DMS 273 (cell line): ENCODE measurements around the gene DHX16.
"Not testable (repeated sequence)": the region's sequence is repeated elsewhere in the genome, so short reads cannot be mapped to it uniquely, and the experiment has no call there.

Experiments
- DNase-seq: peaks from one replicate; lab custom pipeline; 2025; ENCODE audit not compliant: unreplicated experiment; lab: John Stamatoyannopoulos, UW

The DHX16 gene

GRCh38 chr6:30672445-30673253 is at the start of gene DHX16:
DHX16 (minus strand) TSS chr6:30673006; CDS start chr6:30672841, 165 bp downstream.
- DNase-seq: peak; percentile 98

DNA sequence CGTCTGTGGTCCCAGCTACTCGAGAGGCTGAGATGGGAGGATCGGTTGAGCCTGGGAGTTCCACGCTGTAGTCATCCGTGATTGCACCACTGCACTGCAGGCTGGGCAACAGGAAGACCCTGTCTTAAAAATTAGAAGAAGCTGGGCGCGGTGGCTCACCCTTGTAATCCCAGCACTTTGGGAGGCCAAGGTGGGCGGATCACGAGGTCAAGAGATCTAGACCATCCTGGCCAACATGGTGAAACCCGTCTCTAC is 49.1 kb upstream of the DHX16 start:
- DNase-seq: not testable (repeated sequence)

DNA sequence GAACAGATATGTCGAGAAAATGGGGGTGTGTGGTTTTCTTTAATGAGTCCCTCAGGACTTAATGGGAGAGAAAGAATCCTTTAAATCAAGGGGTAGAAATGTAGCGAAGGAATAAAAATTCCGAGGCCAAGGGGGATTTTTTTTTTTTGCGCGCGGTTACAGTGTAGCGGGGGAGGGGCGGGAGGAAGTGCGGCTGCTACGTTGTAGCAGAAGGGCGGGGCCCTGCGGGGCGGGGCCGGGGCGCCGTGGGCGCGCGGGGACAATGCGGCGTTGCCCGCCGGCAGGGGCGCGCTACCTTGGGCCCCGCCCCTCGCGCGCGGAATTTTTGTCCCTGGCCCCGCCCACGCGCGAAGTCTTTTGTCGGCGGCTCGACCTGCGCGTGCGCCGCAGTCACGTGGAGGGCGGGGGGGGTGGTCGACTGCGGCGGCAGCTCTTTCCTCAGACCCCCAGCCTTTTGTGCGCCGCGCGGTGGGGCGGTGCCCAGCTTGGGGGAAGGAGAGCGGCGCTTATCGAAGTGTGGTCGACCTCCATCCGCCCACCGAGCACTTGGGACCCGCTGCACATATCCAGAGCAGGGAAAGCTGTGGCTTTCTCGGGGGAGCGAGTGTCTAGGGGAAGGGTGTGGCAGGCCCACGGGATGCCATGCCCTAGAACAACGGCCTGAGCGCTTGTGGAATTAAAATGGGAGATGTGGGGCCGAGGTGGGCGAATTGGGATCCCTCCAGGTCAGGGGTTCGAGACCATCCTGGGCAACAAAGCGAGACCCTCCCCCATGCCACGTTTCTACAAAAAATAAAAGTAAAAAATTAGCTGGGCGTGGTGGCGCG is 48.6 kb upstream of the DHX16 start:
- DNase-seq: peak; percentile 96

- DNase-seq: peak; percentile 84
Observed at GRCh38 chr6:30720738-30721197, 48.0 kb upstream of the DHX16 start.

GRCh38 chr6:30719791-30720737 is 47.3 kb upstream of the DHX16 start, which contains the start of gene TUBB:
TUBB (plus strand) TSS chr6:30720352; CDS start chr6:30720507, 155 bp downstream.
- peak; percentile 99 for DNase-seq

DNA sequence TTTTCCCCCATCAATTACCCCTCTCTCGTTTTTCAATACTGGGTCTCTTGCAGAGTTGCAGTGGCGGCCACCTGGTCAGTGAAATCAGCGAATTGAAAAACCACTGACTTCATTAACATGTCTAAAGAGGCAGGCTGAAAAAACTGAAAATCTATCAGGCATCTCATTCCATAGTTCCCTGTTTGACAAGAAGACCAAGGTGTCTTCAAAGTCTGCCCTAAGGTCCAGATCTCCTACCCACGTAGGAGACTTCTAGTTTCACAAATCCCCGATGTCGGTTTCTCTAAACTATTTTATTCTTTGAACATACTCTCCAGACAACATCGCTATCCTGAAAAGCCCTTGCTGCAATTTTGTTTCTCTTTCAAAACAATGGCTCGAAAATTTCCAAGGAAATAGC is 46.5 kb upstream of the DHX16 start:
- DNase-seq: peak; percentile 61

DNA sequence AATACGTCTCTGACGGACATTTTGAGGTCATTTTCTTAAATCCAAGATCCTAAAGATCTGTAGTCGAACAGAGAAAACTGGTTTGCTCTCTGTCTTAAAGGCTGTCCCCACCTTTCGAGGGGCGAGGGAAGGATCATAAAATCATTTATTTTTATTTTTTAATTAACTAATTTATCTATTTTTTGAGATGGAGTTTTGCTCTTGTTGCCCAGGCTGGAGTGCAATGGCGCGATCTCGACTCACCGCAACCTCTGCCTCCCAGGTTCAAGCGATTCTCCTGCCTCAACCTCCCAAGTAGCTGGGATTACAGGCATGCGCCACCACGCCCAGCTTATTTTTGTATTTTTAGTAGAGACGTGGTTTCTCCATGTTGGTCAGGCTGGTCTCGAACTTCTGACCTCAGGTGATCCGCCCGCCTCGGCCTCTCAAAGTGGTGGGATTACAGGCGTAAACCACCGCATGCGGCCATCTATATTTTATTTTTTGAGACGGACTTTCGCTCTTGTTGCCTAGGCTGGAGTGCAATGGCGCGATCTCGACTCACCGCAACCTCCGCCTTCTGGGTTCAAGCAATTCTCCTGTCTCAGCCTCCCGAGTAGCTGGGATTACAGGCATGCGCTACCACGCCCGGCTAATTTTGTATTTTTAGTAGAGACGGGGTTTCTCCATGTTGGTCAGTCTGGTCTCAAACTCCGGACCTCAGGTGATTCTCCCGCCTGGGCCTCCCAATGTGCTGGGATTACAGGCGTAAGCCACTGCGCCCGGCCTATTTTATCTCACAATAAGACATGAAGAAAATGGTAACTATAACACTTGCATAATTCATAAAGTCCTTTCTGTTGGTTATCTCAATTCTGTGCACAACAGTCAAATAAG is 45.3 kb upstream of the DHX16 start:
- not testable (repeated sequence) for DNase-seq

DNA sequence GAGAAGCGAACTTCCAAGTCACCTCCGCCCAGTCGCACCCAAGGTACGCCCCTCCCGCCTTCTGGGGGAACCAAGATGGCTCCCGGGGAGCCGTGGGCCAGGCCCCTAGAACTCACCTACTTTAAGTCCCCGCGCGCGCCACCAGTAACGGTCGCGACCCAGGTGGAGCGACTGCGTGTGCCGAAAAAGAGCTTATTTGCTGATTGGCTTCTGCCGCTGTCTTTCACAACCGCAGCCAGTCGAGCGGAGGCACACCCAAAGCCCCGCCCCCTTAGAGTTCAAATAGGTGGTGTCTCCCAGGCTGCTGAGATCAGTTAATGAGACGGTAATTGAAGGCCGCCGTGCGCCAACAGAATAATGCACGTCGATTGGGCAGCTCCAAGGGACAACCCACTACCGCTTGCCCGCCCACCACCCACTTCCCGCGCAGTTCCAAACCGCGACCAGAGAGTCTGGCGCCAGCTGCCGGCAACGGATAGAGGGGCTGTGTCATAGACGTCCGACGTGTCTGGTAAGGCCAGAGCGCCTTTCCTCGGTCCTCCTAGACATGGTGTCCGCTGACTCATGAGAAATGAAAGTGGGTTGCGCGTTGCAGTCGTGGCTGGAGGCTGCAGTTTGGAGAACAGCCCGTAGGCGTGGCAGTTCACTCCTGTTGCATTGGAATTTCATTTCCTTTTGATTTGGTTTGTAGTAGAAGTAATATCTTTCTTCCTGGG is 44.5 kb upstream of the DHX16 start, which contains the start of gene MDC1:
TSS of gene MDC1 (minus strand) at position 153 of the 716 bp plus-strand sequence. CDS start 2,106 bp downstream, outside the sequence.
- DNase-seq: peak; percentile 100

- no peak for DNase-seq
Observed at GRCh38 chr6:30716879-30717128, 44.0 kb upstream of the DHX16 start.

GRCh38 chr6:30714263-30714662 is 41.5 kb upstream of the DHX16 start:
- DNase-seq: no peak

- DNase-seq: no peak
Observed at GRCh38 chr6:30712441-30712945, 39.7 kb upstream of the DHX16 start.

DNA sequence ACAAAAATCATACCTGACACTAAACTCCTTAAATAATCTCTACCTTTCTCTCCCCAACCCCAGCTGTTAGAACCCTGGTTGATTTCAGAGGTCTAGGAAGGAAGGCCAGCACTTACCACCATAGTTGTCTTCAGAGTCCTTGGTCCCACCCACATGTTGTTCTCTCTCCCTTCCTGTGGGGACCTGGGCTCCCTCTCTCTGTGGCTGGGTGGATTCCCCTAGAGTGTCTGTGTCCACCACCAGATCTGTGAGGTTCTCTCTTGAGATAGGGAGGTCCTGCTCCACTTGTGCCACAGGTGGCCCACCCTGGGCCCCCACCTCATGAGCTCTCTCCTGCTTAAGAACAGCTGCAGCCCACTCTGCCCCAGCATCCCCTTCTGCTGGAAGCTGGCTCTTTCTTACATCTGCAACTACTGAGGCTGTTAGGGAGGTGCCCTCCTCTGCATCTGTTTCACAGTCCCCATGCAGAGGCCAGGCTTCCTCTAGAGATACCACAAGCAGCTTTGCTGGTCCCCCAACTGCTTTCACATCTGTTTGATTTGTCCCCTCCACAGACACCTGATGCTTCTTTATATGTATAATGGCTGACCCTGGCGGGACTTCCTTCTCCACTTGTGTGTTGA is 39.1 kb upstream of the DHX16 start:
- no peak for DNase-seq

GRCh38 chr6:30709101-30709868 is 36.5 kb upstream of the DHX16 start:
- DNase-seq: no peak

GRCh38 chr6:30707281-30707850 is 34.6 kb upstream of the DHX16 start:
- peak; percentile 51 for DNase-seq

DNA sequence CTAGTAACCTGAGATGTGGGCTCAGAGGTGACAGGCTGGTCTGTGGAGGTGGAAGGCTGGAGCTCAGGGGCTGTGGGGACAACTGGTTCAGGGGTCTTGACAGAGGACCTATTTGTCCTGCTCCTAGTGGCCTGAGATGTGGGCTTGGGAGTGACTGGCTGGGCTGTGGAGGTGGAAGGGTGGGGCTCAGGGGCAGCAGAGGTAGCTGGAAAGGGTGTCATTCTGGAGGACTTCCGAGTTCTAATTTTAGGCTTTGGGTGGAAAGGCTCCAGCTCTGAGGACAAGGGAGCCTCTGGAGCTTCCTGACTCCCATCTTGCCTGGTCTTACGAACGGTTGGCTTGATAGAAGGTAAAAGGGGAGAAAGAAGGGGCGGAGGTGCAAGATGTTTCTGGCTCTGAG is 32.8 kb upstream of the DHX16 start:
- no peak for DNase-seq

- DNase-seq: no peak
Observed at GRCh38 chr6:30703821-30704220, 31.0 kb upstream of the DHX16 start.

- DNase-seq: no peak
Observed at GRCh38 chr6:30703011-30703410, 30.2 kb upstream of the DHX16 start.

GRCh38 chr6:30700340-30700739 is 27.5 kb upstream of the DHX16 start:
- DNase-seq: no peak
